ENCODE data around the gene KIT. TPM values are rescaled to one million over a fixed set of nuclear protein-coding genes. Genes with fewer than 3 reads are reported as not detected.
"Not testable (repeated sequence)": the region's sequence is repeated elsewhere in the genome, so short reads cannot be mapped to it uniquely, and the experiment has no call there.

KIT gene
- total RNA-seq, 1 donor from 2014 or later: 8.1 TPM

DNA sequence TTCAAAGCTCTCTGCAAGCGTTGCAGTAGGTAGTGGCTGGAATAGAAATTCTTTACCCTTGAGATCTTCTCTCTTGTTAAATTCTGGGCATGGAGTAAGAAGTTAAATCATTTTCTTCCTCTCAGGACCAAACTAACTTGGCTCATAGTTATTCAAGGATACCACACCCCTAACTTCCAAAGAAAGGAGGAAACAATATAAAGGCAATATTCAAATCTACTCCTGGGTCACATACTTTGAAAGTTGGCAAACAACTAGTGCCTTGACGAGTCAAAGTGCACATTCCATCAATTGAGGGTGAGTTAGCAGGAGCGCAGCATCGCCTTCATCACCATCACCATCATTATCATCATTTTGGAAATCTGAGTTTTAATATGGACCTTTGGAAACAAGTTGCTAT, 20.4 kb upstream of the KIT start:
- peaks cover 4% of the 10 kb centered on the region for H3K4me1 Mint-ChIP-seq (ENCODE audit: low read depth, unreplicated experiment)
- DNase-seq (ENCODE audit: low read depth): no peak
- H3K79me2 ChIP-seq (ENCODE audit: insufficient read depth, low read length): no peaks in the 10 kb centered on the region
- no peaks in the 10 kb centered on the region for H3K36me3 Mint-ChIP-seq (ENCODE audit: low read depth, unreplicated experiment)
- H3K27me3 ChIP-seq (ENCODE audit: insufficient read depth, low read length): no peaks in the 10 kb centered on the region
- no peak overlapping the region for H3K4me2 ChIP-seq (ENCODE audit: low read length)
- H3K9me3 ChIP-seq (ENCODE audit: insufficient read depth, low read depth, low read length): no peaks in the 10 kb centered on the region
- no peak overlapping the region for H3K9ac ChIP-seq (ENCODE audit: low read length)
- no peak for FAIRE-seq
- no peaks in the 10 kb centered on the region for H4K20me1 ChIP-seq (ENCODE audit: insufficient read depth, low read length)
- peaks cover 3% of the 10 kb centered on the region for H3K27me3 Mint-ChIP-seq (ENCODE audit: low read depth, unreplicated experiment)
- H3K4me3 ChIP-seq (ENCODE audit: insufficient read depth, low read depth, low read length): no peak overlapping the region
- no peaks in the 10 kb centered on the region for H3K36me3 ChIP-seq (ENCODE audit: insufficient read depth, low read length)
- H2AFZ ChIP-seq (ENCODE audit: low read depth, low read length): no peak overlapping the region
- H3K27ac Mint-ChIP-seq (ENCODE audit: unreplicated experiment): no peak overlapping the region
- no peak overlapping the region for H3K27ac ChIP-seq (ENCODE audit: low read depth, low read length)
- no peak overlapping the region for H3K4me3 Mint-ChIP-seq (ENCODE audit: unreplicated experiment)
- peaks cover 2% of the 10 kb centered on the region for H3K9me3 Mint-ChIP-seq (ENCODE audit: unreplicated experiment)
- TF ChIP-seq EZH2 (IDR thresholded peaks at IDR 0.05; ENCODE audit: insufficient read depth, low read length): no peak
- TF ChIP-seq, protein P1, sequence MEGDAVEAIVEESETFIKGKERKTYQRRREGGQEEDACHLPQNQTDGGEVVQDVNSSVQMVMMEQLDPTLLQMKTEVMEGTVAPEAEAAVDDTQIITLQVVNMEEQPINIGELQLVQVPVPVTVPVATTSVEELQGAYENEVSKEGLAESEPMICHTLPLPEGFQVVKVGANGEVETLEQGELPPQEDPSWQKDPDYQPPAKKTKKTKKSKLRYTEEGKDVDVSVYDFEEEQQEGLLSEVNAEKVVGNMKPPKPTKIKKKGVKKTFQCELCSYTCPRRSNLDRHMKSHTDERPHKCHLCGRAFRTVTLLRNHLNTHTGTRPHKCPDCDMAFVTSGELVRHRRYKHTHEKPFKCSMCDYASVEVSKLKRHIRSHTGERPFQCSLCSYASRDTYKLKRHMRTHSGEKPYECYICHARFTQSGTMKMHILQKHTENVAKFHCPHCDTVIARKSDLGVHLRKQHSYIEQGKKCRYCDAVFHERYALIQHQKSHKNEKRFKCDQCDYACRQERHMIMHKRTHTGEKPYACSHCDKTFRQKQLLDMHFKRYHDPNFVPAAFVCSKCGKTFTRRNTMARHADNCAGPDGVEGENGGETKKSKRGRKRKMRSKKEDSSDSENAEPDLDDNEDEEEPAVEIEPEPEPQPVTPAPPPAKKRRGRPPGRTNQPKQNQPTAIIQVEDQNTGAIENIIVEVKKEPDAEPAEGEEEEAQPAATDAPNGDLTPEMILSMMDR (IDR thresholded peaks at IDR 0.05; ENCODE audit: insufficient read depth, low read depth, low read length): no peak
- no peaks in the 10 kb centered on the region for H3K4me1 ChIP-seq (ENCODE audit: insufficient read depth, low read length)

DNA sequence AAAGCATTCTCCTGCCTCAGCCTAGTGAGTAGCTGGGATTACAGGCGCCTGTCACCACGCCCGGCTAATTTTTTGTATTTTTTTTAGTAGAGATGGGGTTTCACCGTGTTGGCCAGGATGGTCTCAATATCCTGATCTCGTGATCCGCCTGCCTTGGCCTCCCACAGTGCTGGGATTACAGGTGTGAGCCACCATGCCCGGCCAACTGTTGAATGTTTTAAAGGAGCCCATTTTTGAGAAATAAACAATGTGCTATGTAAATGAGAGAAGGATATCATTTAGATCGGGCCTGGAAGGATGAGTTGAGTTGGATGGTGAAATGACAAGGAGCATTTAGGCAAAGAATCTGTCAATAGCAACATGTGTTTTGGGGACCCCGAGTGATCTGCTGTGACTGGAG, 16.7 kb upstream of the KIT start:
- not testable (repeated sequence) for H3K4me2 ChIP-seq (ENCODE audit: low read length); H3K27ac Mint-ChIP-seq (ENCODE audit: unreplicated experiment); DNase-seq (ENCODE audit: low read depth); H3K36me3 Mint-ChIP-seq (ENCODE audit: low read depth, unreplicated experiment); H3K27me3 ChIP-seq (ENCODE audit: insufficient read depth, low read length); H3K4me3 ChIP-seq (ENCODE audit: insufficient read depth, low read depth, low read length); H4K20me1 ChIP-seq (ENCODE audit: insufficient read depth, low read length); H2AFZ ChIP-seq (ENCODE audit: low read depth, low read length); H3K36me3 ChIP-seq (ENCODE audit: insufficient read depth, low read length); FAIRE-seq; H3K79me2 ChIP-seq (ENCODE audit: insufficient read depth, low read length); H3K4me3 Mint-ChIP-seq (ENCODE audit: unreplicated experiment); H3K9ac ChIP-seq (ENCODE audit: low read length); H3K9me3 Mint-ChIP-seq (ENCODE audit: unreplicated experiment); H3K27me3 Mint-ChIP-seq (ENCODE audit: low read depth, unreplicated experiment); H3K9me3 ChIP-seq (ENCODE audit: insufficient read depth, low read depth, low read length); H3K4me1 Mint-ChIP-seq (ENCODE audit: low read depth, unreplicated experiment); H3K4me1 ChIP-seq (ENCODE audit: insufficient read depth, low read length); H3K27ac ChIP-seq (ENCODE audit: low read depth, low read length)

DNA sequence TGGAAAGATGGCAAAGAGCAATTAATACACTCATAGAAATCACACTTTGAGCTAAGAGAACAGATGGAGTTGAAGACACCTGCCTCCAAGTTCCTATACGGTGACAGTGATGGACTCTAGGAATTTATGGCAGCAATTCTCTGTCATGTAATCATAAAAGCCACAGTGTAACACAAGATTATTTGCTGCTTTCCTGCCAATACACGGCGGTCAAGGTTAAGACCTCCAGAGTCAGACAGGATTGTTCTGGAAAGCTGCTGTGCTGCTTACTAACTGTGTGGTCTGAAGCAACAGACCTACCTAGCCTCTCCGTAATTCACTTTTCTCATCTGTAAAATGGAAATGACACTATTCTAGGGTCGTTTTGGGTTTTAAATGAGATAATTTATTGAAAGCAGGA, 14.6 kb upstream of the KIT start:
- no peak overlapping the region for H3K27ac ChIP-seq (ENCODE audit: low read depth, low read length)
- H3K4me1 ChIP-seq (ENCODE audit: insufficient read depth, low read length): no peaks in the 10 kb centered on the region
- no peak overlapping the region for H2AFZ ChIP-seq (ENCODE audit: low read depth, low read length)
- FAIRE-seq (no peak), DNase-seq (ENCODE audit: low read depth) (no peak)
- H3K79me2 ChIP-seq (ENCODE audit: insufficient read depth, low read length): no peaks in the 10 kb centered on the region
- Mint-ChIP-seq H3K9me3 (ENCODE audit: unreplicated experiment) (no peaks in the 10 kb centered on the region), H3K36me3 (ENCODE audit: low read depth, unreplicated experiment) (no peaks in the 10 kb centered on the region), H3K27me3 (ENCODE audit: low read depth, unreplicated experiment) (peaks cover 5% of the 10 kb centered on the region), H3K4me1 (ENCODE audit: low read depth, unreplicated experiment) (peaks cover 7% of the 10 kb centered on the region), H3K4me3 (ENCODE audit: unreplicated experiment) (no peak overlapping the region), H3K27ac (ENCODE audit: unreplicated experiment) (no peak overlapping the region)
- H4K20me1 ChIP-seq (ENCODE audit: insufficient read depth, low read length): no peaks in the 10 kb centered on the region
- H3K4me2 ChIP-seq (ENCODE audit: low read length): no peak overlapping the region
- TF ChIP-seq, protein P1 (IDR thresholded peaks at IDR 0.05; ENCODE audit: insufficient read depth, low read depth, low read length): no peak
- no peak overlapping the region for H3K9ac ChIP-seq (ENCODE audit: low read length)
- no peaks in the 10 kb centered on the region for H3K27me3 ChIP-seq (ENCODE audit: insufficient read depth, low read length)
- no peaks in the 10 kb centered on the region for H3K9me3 ChIP-seq (ENCODE audit: insufficient read depth, low read depth, low read length)
- H3K36me3 ChIP-seq (ENCODE audit: insufficient read depth, low read length): no peaks in the 10 kb centered on the region
- H3K4me3 ChIP-seq (ENCODE audit: insufficient read depth, low read depth, low read length): no peak overlapping the region

Data from astrocyte (in vitro differentiated cells and primary cell).